Vagina (tissue), 2 donors: ENCODE data around the gene MAFG. TPM values are rescaled to one million over a fixed set of nuclear protein-coding genes. Genes with fewer than 3 reads are reported as not detected.

Experiments
- DNase-seq, 2 donors: peaks; one replicate each; pipeline ENCODE4 v3.0.0-alpha.2; 2017; ENCODE audit errors: extremely low spot score in 2 of 2
- H3K27ac ChIP-seq: fragments of 200-600 bp; sonication (generic); one replicate; pipeline ENCODE4 v1.5.1; 2019
- H3K27me3 ChIP-seq: fragments of 200-600 bp; sonication (generic); one replicate; pipeline ENCODE4 v1.5.1; 2019
- H3K36me3 ChIP-seq, 2 donors: fragments of 200-600 bp; sonication (generic); one replicate each; pipeline ENCODE4 v1.5.1; 2017 to 2019
- H3K4me1 ChIP-seq: fragments of 200-600 bp; sonication (generic); one replicate; pipeline ENCODE4 v1.5.1; 2019
- H3K4me3 ChIP-seq, 2 donors: fragments of 200-600 bp; sonication (generic); 1 replicate in 1 of 2; 2 replicates in 1 of 2; pipeline ENCODE4 v1.5.1; 2016 to 2019
- H3K9me3 ChIP-seq: fragments of 200-600 bp; sonication (generic); one replicate; pipeline ENCODE4 v1.5.1; 2019
- POLR2A ChIP-seq, 2 donors: fragments of 450-650 bp; IDR thresholded peaks; one replicate each; pipeline ENCODE4 v1.6.1; 2017; ENCODE audit warnings: antibody characterized with exemption in 2 of 2, mild to moderate bottlenecking in 2 of 2, moderate library complexity in 2 of 2
- POLR2AphosphoS5 ChIP-seq, 2 donors: sonication (generic); formaldehyde crosslinking; IDR thresholded peaks; one replicate each; pipeline ENCODE4 v1.9.0; 2017; ENCODE audit warnings: antibody characterized with exemption in 2 of 2, mild to moderate bottlenecking in 2 of 2, low read depth in 1 of 2; ENCODE audit not compliant: insufficient read depth in 1 of 2
- intact Hi-C: fragments of 100-400 bp; cut with DNase I; formaldehyde crosslinking; loops from one replicate; pipeline ENCODE4 v1.15.1; 2023
- total RNA-seq: library from RNA; depleted of rRNA; stranded (reverse); fragments of >200 nt; gene quantifications from one replicate; pipeline ENCODE4 v1.2.3, GENCODE V29; 2016
- TF ChIP-seq, protein P1 (sequence below), 3 experiments: fragments of 450-650 bp in 2 of 3; fragments of 200-600 bp in 1 of 3; sonication (generic) in 1 of 3; IDR thresholded peaks; one replicate each; pipeline ENCODE4 v1.5.1; 2017 to 2019; ENCODE audit warnings: antibody characterized with exemption in 3 of 3, mild to moderate bottlenecking in 2 of 3, moderate library complexity in 2 of 3

Gene MAFG
- total RNA-seq, 1 donor from 2014 or later: 18.9 TPM

- no peak for DNase-seq
- H3K36me3 ChIP-seq: no peaks in the 10 kb centered on the region
- H3K27me3 ChIP-seq: no peaks in the 10 kb centered on the region
- H3K27ac ChIP-seq: no peak overlapping the region
- no peak overlapping the region for H3K4me3 ChIP-seq
- H3K4me1 ChIP-seq: peaks cover 28% of the 10 kb centered on the region
- no peak for TF ChIP-seq POLR2A (IDR thresholded peaks at IDR 0.05)
- TF ChIP-seq POLR2AphosphoS5 (IDR thresholded peaks at IDR 0.05; ENCODE audit: insufficient read depth in 1 of 2, low read depth in 1 of 2): no peak
- TF ChIP-seq, protein P1, sequence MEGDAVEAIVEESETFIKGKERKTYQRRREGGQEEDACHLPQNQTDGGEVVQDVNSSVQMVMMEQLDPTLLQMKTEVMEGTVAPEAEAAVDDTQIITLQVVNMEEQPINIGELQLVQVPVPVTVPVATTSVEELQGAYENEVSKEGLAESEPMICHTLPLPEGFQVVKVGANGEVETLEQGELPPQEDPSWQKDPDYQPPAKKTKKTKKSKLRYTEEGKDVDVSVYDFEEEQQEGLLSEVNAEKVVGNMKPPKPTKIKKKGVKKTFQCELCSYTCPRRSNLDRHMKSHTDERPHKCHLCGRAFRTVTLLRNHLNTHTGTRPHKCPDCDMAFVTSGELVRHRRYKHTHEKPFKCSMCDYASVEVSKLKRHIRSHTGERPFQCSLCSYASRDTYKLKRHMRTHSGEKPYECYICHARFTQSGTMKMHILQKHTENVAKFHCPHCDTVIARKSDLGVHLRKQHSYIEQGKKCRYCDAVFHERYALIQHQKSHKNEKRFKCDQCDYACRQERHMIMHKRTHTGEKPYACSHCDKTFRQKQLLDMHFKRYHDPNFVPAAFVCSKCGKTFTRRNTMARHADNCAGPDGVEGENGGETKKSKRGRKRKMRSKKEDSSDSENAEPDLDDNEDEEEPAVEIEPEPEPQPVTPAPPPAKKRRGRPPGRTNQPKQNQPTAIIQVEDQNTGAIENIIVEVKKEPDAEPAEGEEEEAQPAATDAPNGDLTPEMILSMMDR (IDR thresholded peaks at IDR 0.05): no peak
- no peaks in the 10 kb centered on the region for H3K9me3 ChIP-seq
- intact Hi-C loops: no loop called here
Measured at GRCh38 chr17:81934098-81934757, 6.7 kb upstream of the MAFG start.

GRCh38 chr17:81933178-81933699 lies 5.7 kb upstream of the MAFG start:
- TF ChIP-seq POLR2A (IDR thresholded peaks at IDR 0.05) (no peak), POLR2AphosphoS5 (IDR thresholded peaks at IDR 0.05; ENCODE audit: insufficient read depth in 1 of 2, low read depth in 1 of 2) (no peak)
- TF ChIP-seq, protein P1 (IDR thresholded peaks at IDR 0.05): no peak
- DNase-seq: no peak
- intact Hi-C loops: no loop called here
- Histone ChIP-seq H3K4me1 (peaks cover 35% of the 10 kb centered on the region), H3K4me3 (no peak overlapping the region), H3K27ac (no peak overlapping the region), H3K9me3 (no peaks in the 10 kb centered on the region), H3K36me3 (no peaks in the 10 kb centered on the region), H3K27me3 (no peaks in the 10 kb centered on the region)

GRCh38 chr17:81932333-81932983 lies 4.9 kb upstream of the MAFG start:
- H3K4me3 ChIP-seq: no peak overlapping the region
- H3K36me3 ChIP-seq: no peaks in the 10 kb centered on the region
- no peaks in the 10 kb centered on the region for H3K9me3 ChIP-seq
- peaks cover 33% of the 10 kb centered on the region for H3K4me1 ChIP-seq
- intact Hi-C loops: no loop called here
- no peaks in the 10 kb centered on the region for H3K27me3 ChIP-seq
- TF ChIP-seq POLR2AphosphoS5 (IDR thresholded peaks at IDR 0.05; ENCODE audit: insufficient read depth in 1 of 2, low read depth in 1 of 2) (no peak), POLR2A (IDR thresholded peaks at IDR 0.05) (no peak)
- TF ChIP-seq, protein P1 (IDR thresholded peaks at IDR 0.05): no peak
- DNase-seq: no peak
- H3K27ac ChIP-seq: no peak overlapping the region

GRCh38 chr17:81931557-81932332 lies 4.2 kb upstream of the MAFG start:
- Histone ChIP-seq H3K4me1 (peaks cover 29% of the 10 kb centered on the region), H3K9me3 (no peaks in the 10 kb centered on the region), H3K36me3 (no peaks in the 10 kb centered on the region), H3K27ac (no peak overlapping the region), H3K4me3 (no peak overlapping the region), H3K27me3 (no peaks in the 10 kb centered on the region)
- DNase-seq: no peak
- intact Hi-C loops: no loop called here
- TF ChIP-seq POLR2A (IDR thresholded peaks at IDR 0.05) (no peak), POLR2AphosphoS5 (IDR thresholded peaks at IDR 0.05; ENCODE audit: insufficient read depth in 1 of 2, low read depth in 1 of 2) (no peak)
- TF ChIP-seq, protein P1 (IDR thresholded peaks at IDR 0.05): no peak
